ENCODE data around the gene MAPK12.

MAPK12 gene

GRCh38 chr22:50226875-50227165, 34.7 kb downstream of the MAPK12 start:
- no peak for DNase-seq

GRCh38 chr22:50226063-50226874, 35.2 kb downstream of the MAPK12 start:
- no peak for DNase-seq

- no peak for DNase-seq
These were observed 36.1 kb downstream of the MAPK12 start for GRCh38 chr22:50225200-50225969.

GRCh38 chr22:50224071-50224470, 37.4 kb downstream of the MAPK12 start:
- no peak for DNase-seq

- DNase-seq: no peak
These were observed 39.0 kb downstream of the MAPK12 start for GRCh38 chr22:50222508-50222907.

- no peak for DNase-seq
These were observed 39.8 kb downstream of the MAPK12 start for GRCh38 chr22:50221410-50222300.

- DNase-seq: no peak
These were observed 40.7 kb downstream of the MAPK12 start for GRCh38 chr22:50220603-50221409.

- no peak for DNase-seq
These were observed 41.5 kb downstream of the MAPK12 start for GRCh38 chr22:50219800-50220602.

GRCh38 chr22:50218996-50219727, 42.3 kb downstream of the MAPK12 start:
- DNase-seq: peak; percentile 51

- DNase-seq: no peak
These were observed 43.1 kb downstream of the MAPK12 start for GRCh38 chr22:50218153-50218995.

- no peak for DNase-seq
These were observed 43.8 kb downstream of the MAPK12 start for GRCh38 chr22:50217543-50218152.

- DNase-seq: no peak
These were observed 44.6 kb downstream of the MAPK12 start for GRCh38 chr22:50216684-50217520.

GRCh38 chr22:50216055-50216683, 45.3 kb downstream of the MAPK12 start:
- no peak for DNase-seq

GRCh38 chr22:50215297-50216054, 46.0 kb downstream of the MAPK12 start:
- no peak for DNase-seq

GRCh38 chr22:50213263-50213662, 48.2 kb downstream of the MAPK12 start:
- DNase-seq: no peak

GRCh38 chr22:50211147-50211546, 50.3 kb downstream of the MAPK12 start:
- DNase-seq: no peak

Measured in NCI-H82 (cell line).